Natural killer cell (primary cell): ENCODE results near the gene CFP. TPM values are rescaled to one million over a fixed set of nuclear protein-coding genes. Genes with fewer than 3 reads are reported as not detected.

ENCODE experiments used
- ATAC-seq, 3 donors: fragments of 150-1000 bp in 2 of 3; fragments of 200-7000 bp in 1 of 3; cut with Tn5 transposase; 1 replicate in 1 of 3; 2 replicates in 2 of 3; pipeline ENCODE4 v1.10.0; 2021; ENCODE audit warnings: mild to moderate bottlenecking in 2 of 3, moderate library complexity in 2 of 3
- DNase-seq, 2 donors: peaks; one replicate each; pipeline versions ENCODE4 v3.0.0 to v3.0.0-alpha.2; 2013 to 2021; ENCODE audit warnings: mixed read lengths in 1 of 2
- H3K27ac ChIP-seq: one replicate; pipeline ENCODE4 v1.5.1; 2013; ENCODE audit warnings: mild to moderate bottlenecking, low read length
- H3K27me3 ChIP-seq: one replicate; pipeline ENCODE4 v1.6.1; 2013; ENCODE audit warnings: low read length; ENCODE audit not compliant: control insufficient read depth, insufficient read depth
- H3K36me3 ChIP-seq: one replicate; pipeline ENCODE4 v1.6.1; 2013; ENCODE audit warnings: low read length; ENCODE audit not compliant: control insufficient read depth, insufficient read depth
- H3K4me1 ChIP-seq: one replicate; pipeline ENCODE4 v1.6.1; 2013; ENCODE audit warnings: low read length; ENCODE audit not compliant: control insufficient read depth, insufficient read depth
- H3K4me3 ChIP-seq: one replicate; pipeline ENCODE4 v1.5.1; 2013; ENCODE audit warnings: low read length
- H3K9me3 ChIP-seq: one replicate; pipeline ENCODE4 v1.6.1; 2013; ENCODE audit warnings: low read length; ENCODE audit not compliant: control insufficient read depth, insufficient read depth
- H3K27ac Mint-ChIP-seq, 2 donors: one replicate each; pipeline ENCODE4 v1.8.0; 2022; ENCODE audit warnings: mild to moderate bottlenecking in 2 of 2, mixed read lengths in 2 of 2, moderate library complexity in 1 of 2
- H3K27me3 Mint-ChIP-seq, 2 donors: one replicate each; pipeline ENCODE4 v1.8.0; 2022; ENCODE audit warnings: low read depth in 2 of 2, mixed read lengths in 2 of 2
- H3K36me3 Mint-ChIP-seq: one replicate; pipeline ENCODE4 v1.8.0; 2022; ENCODE audit warnings: mixed read lengths
- H3K4me1 Mint-ChIP-seq, 2 donors: one replicate each; pipeline ENCODE4 v1.8.0; 2022; ENCODE audit warnings: mixed read lengths in 2 of 2
- H3K4me3 Mint-ChIP-seq: one replicate; pipeline ENCODE4 v1.8.0; 2022; ENCODE audit warnings: mild to moderate bottlenecking, moderate library complexity, mixed read lengths
- H3K9me3 Mint-ChIP-seq, 2 donors: one replicate each; pipeline ENCODE4 v1.8.0; 2022; ENCODE audit warnings: mixed read lengths in 2 of 2
- WGBS: methylation state at CpG from one replicate; pipeline ENCODE4 v1.1.7; 2013; ENCODE audit warnings: missing lambda C conversion rate; ENCODE audit not compliant: insufficient coverage; 5-methylcytosine and 5-hydroxymethylcytosine counted together
- intact Hi-C: fragments of 100-400 bp; cut with micrococcal nuclease; formaldehyde crosslinking; loops from one replicate; pipeline ENCODE4 v1.14.2; 2022
- total RNA-seq, 4 donors: library from RNA; stranded (reverse); fragments of 120-200 nt in 1 of 4; gene quantifications; one replicate each; pipeline versions ENCODE4 v1.2.3 to v1.2.4, GENCODE V29; 2013 to 2022
- TF ChIP-seq, protein P1 (sequence below): fragments of 200-600 bp; IDR thresholded peaks from one replicate; pipeline ENCODE4 v1.8.0; 2022; ENCODE audit warnings: antibody characterized with exemption

The CFP gene
- total RNA-seq, 3 donors from 2014 or later (not counting 1 experiment from before 2014, with no cell fraction given), result 9.0 to 21.1 (median 19.3) TPM

DNA sequence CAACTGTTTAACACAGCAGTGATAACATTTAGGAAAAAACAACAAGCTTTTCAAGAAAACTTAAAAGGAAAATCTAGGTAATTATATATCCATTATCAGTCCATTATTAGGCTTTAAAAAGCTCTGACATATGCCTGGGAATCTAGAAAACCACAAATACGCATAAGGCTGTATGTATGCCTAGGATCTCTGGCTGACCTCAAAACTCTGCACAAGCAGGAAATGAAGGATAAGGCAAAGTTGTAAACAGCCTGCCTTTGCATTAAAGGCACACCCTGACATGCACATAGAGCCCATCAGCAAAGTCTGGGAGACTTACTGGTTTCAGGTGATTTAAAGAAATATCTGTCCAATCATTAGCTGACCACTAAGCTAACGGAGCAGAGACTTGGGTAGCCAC, 33.5 kb downstream of the CFP start:
- H3K36me3 Mint-ChIP-seq, result peaks cover 22% of the 10 kb centered on the region
- peaks cover 3 to 20% of the 10 kb centered on the region in 2 donors for H3K27me3 Mint-ChIP-seq
- H3K4me3 ChIP-seq, result no peak overlapping the region
- H3K9me3 ChIP-seq, result peaks cover 4% of the 10 kb centered on the region
- ATAC-seq, result no peak
- no peaks in the 10 kb centered on the region for H3K36me3 ChIP-seq
- H3K27ac ChIP-seq, result no peak overlapping the region
- 96% methylated on average over 2 of the region's 2 CpGs for WGBS
- intact Hi-C loops, result no loop called here
- TF ChIP-seq, protein P1, sequence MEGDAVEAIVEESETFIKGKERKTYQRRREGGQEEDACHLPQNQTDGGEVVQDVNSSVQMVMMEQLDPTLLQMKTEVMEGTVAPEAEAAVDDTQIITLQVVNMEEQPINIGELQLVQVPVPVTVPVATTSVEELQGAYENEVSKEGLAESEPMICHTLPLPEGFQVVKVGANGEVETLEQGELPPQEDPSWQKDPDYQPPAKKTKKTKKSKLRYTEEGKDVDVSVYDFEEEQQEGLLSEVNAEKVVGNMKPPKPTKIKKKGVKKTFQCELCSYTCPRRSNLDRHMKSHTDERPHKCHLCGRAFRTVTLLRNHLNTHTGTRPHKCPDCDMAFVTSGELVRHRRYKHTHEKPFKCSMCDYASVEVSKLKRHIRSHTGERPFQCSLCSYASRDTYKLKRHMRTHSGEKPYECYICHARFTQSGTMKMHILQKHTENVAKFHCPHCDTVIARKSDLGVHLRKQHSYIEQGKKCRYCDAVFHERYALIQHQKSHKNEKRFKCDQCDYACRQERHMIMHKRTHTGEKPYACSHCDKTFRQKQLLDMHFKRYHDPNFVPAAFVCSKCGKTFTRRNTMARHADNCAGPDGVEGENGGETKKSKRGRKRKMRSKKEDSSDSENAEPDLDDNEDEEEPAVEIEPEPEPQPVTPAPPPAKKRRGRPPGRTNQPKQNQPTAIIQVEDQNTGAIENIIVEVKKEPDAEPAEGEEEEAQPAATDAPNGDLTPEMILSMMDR, result no peak
- H3K4me1 ChIP-seq, result no peaks in the 10 kb centered on the region
- no peak overlapping the region for H3K4me3 Mint-ChIP-seq
- H3K4me1 Mint-ChIP-seq, result peaks cover 8 to 9% of the 10 kb centered on the region in 2 donors
- H3K27ac Mint-ChIP-seq, result no peak overlapping the region
- H3K9me3 Mint-ChIP-seq, result peaks cover 3 to 4% of the 10 kb centered on the region in 2 donors
- no peak for DNase-seq
- H3K27me3 ChIP-seq, result no peaks in the 10 kb centered on the region

DNA sequence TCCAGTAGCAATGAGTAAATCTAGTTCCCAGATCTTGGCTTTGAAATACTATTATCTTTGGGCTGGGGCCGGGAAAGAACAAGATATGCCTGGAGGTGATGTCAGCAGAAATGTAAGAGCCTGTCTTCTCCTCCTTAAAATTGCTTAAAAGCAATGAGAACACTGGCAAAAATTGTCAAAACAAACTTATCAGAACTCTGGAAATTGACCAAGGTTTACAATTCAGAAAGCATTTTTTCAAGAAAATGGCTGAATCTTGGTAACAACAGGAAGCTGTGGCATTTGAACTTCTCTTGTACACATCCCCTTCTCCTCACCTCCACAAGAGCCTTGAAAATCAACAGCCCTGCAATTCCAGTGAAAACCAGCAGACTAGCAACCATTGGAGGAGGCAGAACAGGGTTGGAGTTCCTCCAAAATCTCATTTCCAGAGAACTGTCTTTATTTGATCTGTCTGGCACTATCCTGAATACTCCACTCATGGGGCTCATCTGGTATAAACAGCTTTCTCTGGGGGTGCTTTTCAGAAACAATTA, 33.9 kb downstream of the CFP start:
- Mint-ChIP-seq H3K4me3 (no peak overlapping the region), H3K36me3 (peaks cover 19% of the 10 kb centered on the region), H3K27ac (no peak overlapping the region), H3K4me1 (peaks cover 8 to 9% of the 10 kb centered on the region in 2 donors), H3K27me3 (peaks cover 3 to 15% of the 10 kb centered on the region in 2 donors), H3K9me3 (peaks cover 3 to 4% of the 10 kb centered on the region in 2 donors)
- H3K4me1 ChIP-seq, result no peaks in the 10 kb centered on the region
- H3K27ac ChIP-seq, result no peak overlapping the region
- TF ChIP-seq, protein P1, result no peak
- H3K9me3 ChIP-seq, result peaks cover 4% of the 10 kb centered on the region
- DNase-seq (no peak), ATAC-seq (no peak)
- H3K4me3 ChIP-seq, result no peak overlapping the region
- intact Hi-C loops, result no loop called here
- H3K36me3 ChIP-seq, result no peaks in the 10 kb centered on the region
- no peaks in the 10 kb centered on the region for H3K27me3 ChIP-seq
- WGBS, result 67% methylated on average over 1 of the region's 1 CpG

DNA sequence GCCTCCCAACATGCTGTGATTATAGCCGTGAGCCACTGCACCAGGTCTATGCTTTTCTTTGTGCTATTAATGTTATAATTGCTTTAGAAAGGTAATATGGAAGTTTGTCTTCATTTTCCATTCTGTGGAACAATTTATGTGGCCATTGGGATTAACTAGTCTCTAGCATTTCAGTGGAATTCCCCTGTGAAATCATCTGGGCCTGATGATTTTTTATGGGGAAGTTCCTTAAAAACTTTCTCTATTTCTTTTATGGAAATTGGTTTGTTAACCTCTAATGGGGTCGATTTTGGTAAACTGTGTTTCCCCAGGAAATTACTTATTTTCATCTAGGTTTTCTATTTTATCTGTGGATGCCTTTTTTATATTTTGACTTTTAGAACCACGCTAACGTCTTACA, 36.2 kb downstream of the CFP start:
- 100% methylated on average over 1 of the region's 4 CpGs for WGBS
- no peaks in the 10 kb centered on the region for H3K27me3 Mint-ChIP-seq
- peaks cover 6% of the 10 kb centered on the region for H3K36me3 Mint-ChIP-seq
- H3K27me3 ChIP-seq, result no peaks in the 10 kb centered on the region
- no peak overlapping the region for H3K27ac ChIP-seq
- TF ChIP-seq, protein P1, result no peak
- intact Hi-C loops, result no loop called here
- no peaks in the 10 kb centered on the region for H3K4me1 ChIP-seq
- peaks cover 4% of the 10 kb centered on the region for H3K9me3 ChIP-seq
- no peak overlapping the region for H3K27ac Mint-ChIP-seq
- H3K4me3 Mint-ChIP-seq, result no peak overlapping the region
- H3K4me1 Mint-ChIP-seq, result peaks cover 8 to 9% of the 10 kb centered on the region in 2 donors
- DNase-seq (no peak), ATAC-seq (no peak)
- H3K36me3 ChIP-seq, result no peaks in the 10 kb centered on the region
- no peak overlapping the region for H3K4me3 ChIP-seq
- H3K9me3 Mint-ChIP-seq, result peaks cover 3 to 4% of the 10 kb centered on the region in 2 donors

DNA sequence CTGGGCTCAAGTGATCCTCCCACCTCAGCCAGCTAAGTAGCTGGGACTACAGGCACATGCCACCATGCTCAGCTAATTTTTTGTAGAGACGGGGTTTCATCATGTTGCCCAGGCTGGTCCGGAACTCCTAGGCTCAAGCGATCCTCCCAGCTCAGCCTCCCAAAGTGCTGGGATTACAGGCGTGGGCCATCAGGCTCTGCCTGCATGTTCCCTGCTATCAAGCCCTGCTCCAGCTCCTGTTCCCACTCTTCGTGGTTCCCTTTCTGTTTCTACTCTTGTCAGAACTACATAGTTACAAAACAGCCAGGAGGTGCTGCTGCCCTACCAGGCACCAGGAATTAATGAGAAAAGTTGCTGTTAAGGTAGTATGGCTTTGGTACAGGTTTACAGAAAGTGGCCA, 38.7 kb downstream of the CFP start:
- Histone ChIP-seq H3K4me3 (no peak overlapping the region), H3K36me3 (no peaks in the 10 kb centered on the region), H3K27ac (no peak overlapping the region), H3K9me3 (no peaks in the 10 kb centered on the region), H3K4me1 (no peaks in the 10 kb centered on the region), H3K27me3 (no peaks in the 10 kb centered on the region)
- ATAC-seq (no peak), DNase-seq (no peak)
- Mint-ChIP-seq H3K4me3 (no peak overlapping the region), H3K36me3 (no peaks in the 10 kb centered on the region), H3K4me1 (peaks cover 4% of the 10 kb centered on the region in 2 donors), H3K27ac (no peak overlapping the region), H3K27me3 (no peaks in the 10 kb centered on the region), H3K9me3 (no peaks in the 10 kb centered on the region)
- WGBS, result 89% methylated on average over 5 of the region's 5 CpGs
- intact Hi-C loops, result no loop called here
- TF ChIP-seq, protein P1, result no peak
